ENCODE data around the gene GPC4.
"Not testable (repeated sequence)": the region's sequence is repeated elsewhere in the genome, so short reads cannot be mapped to it uniquely, and the experiment has no call there.

GPC4 gene

DNA sequence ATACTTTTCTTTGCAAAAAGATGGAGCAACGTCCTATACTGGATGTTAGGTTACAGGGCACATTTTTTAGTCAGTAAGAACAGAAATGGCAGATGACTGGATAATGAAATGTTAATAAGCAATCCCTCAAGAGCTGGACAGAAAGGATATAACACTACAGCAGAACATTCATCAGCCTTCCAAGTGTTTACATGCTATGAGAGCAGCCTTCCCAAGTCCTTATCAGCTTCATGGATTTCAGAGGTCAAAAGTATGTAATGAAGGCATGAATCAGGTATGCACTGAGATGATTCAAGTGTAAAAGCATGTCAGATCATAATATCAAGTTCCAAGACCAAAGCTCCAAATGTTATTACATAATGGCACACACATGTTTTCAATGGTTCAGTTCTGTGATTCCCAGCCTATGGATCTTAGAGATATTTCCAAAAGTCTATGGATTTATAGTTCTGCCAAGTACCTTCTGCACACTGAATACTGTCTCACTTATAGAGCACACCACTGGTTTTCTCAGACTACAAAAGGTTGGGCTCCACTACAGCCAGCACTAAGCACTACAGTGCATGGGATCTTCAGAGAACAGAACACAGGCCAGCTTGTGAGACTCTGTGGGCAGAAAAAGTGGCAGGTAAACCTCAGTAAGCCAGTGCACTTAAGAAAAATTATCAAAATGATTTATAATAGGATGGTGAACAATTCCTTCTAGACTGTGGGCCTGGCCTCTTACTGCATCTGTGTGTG lies 49.2 kb downstream of the GPC4 start:
- no peak for DNase-seq (ENCODE audit: low spot score)

DNA sequence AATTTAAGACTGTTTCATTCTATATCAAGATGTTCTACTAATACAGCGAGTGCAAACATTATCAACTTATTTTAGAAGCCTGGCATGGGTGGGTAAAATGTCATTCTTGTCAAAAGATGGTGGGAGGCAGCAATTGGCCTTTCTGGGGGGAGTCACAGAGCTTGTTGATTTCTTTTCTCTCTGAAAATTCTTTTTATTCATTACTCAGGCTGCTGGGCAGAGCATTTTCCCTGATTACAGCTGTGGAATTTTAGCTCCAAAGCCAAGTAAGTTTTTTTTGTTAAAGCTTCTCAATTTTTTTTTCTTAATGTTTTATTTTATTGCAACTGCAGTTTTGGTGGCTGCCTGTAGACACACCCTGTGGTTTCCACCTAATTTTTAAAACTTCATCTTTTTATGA lies 50.4 kb downstream of the GPC4 start:
- no peak for DNase-seq (ENCODE audit: low spot score)

DNA sequence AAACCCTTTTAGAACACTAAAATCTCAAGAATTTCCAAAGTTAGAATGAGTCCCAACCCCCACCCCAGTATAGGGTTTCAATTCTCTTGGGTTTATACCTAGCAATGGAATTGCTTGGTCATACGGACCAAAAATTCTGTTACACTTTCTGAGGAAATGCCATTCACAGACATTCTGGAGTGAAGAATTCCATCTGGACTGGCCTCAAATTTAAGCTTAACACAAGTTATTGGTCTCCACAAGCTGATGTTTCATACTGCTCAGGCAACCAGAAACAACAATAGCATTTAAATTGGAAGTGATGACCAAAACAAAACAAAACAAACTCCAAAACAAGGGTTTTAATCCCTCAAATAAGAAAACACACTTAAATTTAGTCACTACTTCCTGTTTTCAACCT lies 51.1 kb downstream of the GPC4 start:
- no peak for DNase-seq (ENCODE audit: low spot score)

DNA sequence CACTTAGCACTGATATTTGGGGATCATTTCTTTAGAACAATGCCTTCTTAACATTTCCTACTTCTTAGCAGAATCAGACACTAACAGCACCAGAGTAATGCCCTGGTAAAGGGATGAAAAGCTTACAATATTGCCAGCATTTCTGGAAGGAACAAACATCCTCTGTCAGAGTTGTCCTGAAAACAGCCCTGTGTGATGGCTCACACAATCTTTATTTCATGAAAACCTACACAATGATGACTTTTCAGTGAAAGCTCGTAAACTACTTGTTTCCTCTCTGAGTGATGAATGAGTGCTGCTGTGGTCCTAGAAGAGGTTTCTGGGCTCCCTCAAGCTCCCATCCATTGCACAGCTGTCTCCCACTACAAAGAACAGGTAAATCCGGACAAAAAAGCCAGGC lies 52.8 kb downstream of the GPC4 start:
- no peak for DNase-seq (ENCODE audit: low spot score)

DNA sequence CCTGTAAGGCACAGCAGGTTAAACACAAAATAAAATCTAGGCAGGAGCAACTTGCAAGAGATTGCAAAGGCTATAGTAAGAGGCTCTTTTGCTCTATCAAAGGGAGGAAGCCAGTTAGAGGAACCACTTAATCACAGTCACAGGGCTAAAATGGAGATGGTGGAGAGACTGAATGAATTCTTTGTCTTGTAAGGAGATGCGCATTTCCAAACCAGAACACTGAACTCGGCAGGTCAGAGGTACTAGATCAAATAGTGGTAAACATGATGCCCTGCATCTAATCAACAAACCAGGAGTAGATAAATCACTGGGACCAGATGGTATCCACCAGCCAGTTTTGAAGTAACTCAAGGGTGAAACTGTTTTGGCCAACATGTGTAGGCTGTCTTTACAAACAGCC lies 55.8 kb downstream of the GPC4 start:
- no peak for DNase-seq (ENCODE audit: low spot score)

DNA sequence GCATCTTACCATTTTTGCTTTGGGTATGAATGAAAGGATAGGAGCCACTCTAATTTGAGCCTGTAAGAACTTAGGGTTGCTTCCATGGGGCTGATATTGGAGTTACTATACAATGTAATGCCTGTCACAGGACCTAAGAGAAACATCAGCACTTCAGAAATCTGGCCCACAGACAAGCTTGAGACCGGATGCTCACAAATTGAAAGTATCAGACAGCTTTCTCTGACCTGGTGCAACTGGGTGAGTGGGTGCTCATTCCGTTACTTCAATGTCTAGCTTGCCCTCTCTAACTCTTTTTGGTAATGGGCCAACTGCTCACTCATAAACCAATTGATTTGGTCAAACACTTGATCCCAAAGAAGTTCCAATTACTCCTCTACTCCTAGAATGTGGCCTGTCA lies 62.1 kb downstream of the GPC4 start:
- no peak for DNase-seq (ENCODE audit: low spot score)

DNA sequence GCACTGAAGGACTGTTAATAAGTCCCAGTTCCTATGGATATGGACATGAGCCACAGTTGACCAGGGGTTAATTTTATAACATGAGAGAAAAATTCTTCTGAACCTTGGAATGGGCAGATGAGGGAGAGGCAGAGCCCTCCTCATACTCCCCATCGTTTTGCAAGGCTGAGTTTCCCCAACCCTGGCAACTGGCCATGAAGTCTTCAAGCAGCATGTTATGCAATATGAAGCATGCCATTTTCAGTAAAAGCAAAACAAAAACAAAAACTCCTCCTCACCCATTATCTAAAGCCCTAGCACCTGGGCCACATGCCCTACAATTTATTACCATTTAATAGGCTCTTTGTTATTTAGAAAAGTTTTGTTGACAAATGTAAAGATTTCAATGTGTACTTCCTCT lies 64.5 kb downstream of the GPC4 start:
- DNase-seq (ENCODE audit: low spot score): no peak

DNA sequence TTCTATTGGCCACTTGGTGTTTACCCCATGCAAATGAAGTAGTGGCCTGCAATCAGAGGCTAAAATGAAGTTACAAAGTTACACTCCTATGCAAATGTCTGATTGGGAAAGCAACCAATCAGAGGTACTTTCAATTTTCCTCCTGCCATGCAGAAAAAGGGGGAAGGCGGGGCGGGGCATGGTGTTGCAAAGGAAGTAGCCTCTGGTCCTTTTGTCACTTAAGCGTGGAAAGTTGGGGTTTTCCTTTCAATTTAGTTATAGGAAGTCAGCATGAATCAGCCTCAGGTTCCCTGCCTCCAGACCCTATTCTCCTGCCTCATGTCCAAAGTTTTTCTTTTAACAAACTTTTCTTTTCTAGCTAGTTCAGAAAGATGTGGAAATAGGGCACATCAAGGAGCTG lies 69.3 kb downstream of the GPC4 start:
- DNase-seq (ENCODE audit: low spot score): no peak

DNA sequence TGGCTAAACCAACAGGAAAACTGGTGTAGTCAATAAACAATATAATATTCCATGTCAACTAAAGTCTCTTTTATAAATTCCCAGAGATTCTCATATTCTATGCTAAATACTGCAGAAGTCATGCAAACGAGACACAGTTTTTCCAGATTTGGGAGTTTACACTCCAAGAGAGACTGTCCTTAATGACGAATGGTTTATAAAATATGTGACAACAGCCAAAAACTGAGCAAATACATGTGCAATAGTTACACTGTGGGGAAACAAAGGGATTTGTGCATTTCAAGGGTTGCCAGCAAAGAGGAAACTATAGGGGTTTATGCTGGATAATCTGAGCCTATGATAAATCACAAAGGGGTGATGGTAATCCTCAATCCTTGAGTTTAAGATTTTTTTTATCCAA lies 75.7 kb downstream of the GPC4 start:
- DNase-seq (ENCODE audit: low spot score): no peak

DNA sequence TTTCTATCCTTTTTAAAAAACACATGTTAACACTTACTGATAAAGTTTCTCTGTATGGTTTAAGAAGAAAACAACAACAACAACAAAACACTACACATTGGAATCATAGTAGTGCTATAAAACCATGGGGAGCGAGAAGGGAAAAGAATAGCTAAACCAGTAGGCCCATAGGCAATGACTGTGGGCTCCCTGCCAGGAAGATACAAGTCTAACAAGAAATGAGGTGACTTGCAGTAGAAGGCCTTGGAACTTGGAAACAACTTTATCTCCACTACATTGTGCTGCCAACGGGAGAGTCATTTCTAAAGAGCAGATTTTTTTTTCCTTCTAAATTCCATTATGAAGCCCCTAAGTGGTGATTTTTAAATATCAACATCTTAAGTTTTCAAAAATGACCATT lies 78.0 kb downstream of the GPC4 start:
- no peak for DNase-seq (ENCODE audit: low spot score)

DNA sequence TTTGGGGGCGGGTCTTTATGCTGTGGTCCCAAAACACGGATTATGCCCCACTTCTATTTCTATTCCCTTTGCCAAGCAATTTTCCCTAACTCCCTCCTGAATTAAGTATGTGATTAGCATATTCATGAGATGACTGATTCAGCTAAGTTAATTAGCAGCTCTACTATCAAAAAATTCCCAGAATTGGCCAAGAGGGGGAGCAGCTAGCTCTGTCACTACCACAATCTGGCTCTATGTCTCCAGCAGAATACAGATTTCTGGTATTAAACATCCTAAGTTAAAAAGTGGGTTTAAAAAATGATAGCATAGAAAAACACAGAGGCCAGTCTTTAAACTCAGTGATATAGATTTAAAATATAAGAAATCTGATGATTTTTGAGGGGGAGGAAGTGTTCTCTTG lies 80.3 kb downstream of the GPC4 start:
- DNase-seq (ENCODE audit: low spot score): peak; percentile 7

DNA sequence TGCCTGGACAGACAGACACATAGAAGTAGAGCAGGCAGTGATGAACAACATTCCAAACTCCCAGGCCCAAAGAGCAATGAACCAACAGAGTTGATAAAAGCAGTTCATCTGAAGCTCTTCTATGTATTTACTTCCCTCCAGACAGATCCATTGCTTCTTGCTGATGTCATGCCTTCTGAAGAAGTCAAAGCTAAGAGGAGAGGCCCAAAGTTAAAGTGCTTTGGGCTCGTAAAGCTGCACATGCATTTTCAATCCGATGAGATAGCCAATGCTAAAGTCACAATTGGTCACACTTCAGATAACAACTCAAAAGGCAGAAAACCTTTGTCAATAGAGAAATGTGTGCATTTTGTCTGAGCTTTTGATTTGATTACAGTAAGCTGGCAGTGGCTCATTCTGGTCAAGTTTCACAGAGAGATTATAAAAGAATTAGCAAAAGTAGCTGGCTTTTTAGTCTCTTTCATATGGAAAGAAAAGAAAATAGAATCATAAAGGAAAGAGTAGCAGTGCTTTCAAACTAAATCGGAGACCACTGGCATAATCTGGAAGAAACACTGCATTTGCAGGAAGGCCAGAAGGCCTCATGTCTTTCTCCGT lies 82.0 kb downstream of the GPC4 start:
- no peak for DNase-seq (ENCODE audit: low spot score)

DNA sequence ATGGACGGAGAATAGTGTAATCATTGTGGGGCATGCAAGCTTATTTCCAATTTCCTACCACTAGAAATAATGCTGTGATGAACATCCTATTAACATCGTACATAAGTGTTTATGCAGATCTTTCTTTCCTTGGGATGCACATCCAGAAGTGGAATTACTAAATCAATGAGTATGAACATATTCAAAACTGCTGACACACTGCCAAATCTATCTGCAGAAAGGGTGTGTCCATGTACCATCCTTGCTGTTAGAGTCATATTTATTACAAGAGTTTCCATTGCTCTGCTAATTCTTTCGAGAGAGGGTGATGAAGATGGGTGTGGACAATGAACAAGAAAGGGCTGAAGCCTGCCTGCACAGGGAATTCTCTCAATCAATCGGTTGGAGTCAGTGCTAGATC lies 82.6 kb downstream of the GPC4 start:
- DNase-seq (ENCODE audit: low spot score): no peak

DNA sequence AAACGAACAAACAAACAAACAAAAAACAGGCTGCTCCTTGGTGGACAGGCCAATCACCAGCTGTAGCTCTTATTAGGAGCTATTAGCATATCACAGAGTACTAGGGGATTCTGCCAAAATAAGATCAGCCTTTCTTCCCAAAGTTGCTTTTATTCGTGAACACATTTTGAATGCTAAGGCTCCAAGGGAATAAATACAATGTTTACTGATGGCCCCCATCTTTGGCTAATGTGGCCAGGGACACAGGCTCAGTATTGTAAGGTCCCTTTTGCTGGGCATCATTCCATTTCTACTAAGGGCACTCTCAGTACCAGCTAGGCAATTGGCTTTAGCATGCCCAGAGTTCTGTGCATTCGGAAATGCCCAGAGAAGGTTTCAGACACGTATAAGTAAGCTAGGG lies 84.3 kb downstream of the GPC4 start:
- DNase-seq (ENCODE audit: low spot score): no peak

DNA sequence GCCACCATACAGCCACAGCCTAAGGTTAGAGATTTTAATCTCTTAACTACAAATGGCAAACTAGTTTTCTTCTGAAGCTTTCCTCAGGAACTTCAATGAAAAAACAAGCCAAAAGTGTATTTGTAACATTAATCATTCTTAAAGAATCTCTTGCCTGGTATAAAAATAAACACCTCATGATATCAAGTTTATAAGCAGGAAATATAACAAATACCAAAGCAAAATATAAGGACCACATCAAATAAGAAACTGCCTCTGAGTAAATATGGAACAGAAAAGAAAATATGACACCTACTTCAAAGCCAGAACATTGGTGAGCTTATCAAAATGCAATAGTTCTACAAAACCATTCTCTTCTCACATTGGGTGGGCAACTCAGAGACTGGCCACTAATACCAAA lies 89.9 kb downstream of the GPC4 start:
- no peak for DNase-seq (ENCODE audit: low spot score)

DNA sequence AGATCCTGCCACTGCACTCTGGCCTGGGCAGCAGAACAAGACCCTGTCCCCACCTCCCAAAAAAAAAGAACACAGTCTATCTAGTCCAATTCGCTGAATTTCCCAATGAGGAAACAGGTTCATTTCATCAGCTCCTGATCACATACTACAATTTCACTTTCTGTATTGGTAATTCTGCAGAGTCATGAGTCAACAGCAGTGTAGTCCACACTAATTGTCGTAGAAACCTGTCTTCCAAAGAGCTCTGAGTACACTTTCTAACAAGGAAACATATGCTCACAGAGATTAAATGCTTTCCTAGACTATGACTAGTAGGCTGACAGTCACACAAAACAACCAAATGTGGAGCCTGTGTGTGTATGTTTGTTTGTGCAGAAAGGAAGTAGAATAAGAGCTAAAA lies 91.9 kb downstream of the GPC4 start:
- no peak for DNase-seq (ENCODE audit: low spot score)

DNA sequence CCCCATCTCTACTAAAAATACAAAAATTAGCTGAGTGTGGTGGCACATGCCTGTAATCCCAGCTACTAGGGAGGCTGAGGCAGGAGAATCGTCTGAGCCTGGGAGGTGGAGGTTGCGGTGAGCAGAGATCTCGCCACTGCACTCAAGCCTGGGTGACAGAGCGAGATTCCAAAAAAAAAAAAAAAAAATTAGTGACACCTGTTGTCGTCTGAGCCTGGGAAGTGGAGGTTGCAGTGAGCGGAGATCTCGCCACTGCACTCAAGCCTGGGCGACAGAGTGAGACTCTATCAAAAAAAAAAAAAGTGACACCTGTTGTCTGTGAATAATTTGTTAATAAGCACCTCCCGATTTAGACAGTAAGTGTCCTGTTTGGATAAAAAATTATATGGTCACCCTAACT lies 93.0 kb downstream of the GPC4 start:
- not testable (repeated sequence) for DNase-seq (ENCODE audit: low spot score)

DNA sequence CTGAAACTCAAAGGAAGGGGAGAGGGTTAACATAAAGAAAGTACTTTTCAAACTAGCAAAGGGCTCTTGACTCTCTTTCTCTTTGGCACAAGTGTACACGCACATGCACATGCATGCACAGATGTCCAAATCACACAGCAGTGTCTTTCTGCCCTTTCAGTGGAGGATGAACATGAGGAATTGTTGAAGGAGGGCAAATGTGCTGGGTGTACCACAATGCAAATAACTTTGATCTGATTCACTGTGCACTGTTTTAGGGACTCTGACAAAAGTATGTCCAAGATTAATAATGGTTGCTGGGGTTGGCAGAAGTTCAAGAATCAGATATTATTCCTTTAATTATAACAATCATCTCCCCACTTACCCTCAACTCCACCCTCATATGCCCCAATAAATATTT lies 93.8 kb downstream of the GPC4 start:
- no peak for DNase-seq (ENCODE audit: low spot score)

DNA sequence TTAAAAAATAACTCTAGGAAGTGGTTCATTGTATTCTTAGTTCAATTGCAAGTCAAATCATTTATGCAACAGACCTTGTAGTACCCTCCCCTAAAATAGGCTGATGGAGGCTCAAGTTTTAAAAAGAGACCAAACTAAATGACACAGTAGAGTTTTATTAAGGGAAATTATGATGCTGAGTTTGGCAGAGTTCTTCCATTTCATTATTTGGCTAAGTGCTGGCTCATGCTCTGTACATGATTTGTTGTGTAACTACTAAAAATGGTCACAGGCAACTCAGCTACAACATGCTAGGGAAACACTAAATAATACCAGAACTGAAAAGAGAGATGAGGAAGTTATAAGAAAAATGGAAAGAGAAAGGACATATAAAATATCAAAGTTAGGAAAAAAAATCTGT lies 101.0 kb downstream of the GPC4 start:
- no peak for DNase-seq (ENCODE audit: low spot score)

DNA sequence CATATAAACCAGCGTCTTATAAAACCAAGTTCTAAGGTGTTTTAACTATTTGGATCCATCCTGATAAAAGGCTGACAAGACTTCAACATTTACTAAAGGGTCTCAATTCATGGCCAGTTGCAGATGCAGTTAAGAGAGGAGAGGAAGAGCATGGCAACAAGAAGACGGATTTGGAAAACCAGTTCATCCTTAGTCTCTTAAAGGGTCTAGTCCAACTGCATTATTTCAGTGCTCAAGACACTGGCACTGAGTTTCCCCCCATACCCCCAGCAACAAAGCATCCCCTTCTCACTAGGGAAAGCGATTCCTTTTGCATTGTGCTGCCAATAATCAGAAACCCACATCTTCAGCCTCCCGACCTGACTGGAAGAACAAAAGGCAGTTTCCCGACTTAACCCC lies 106.8 kb downstream of the GPC4 start:
- DNase-seq (ENCODE audit: low spot score): no peak

DNA sequence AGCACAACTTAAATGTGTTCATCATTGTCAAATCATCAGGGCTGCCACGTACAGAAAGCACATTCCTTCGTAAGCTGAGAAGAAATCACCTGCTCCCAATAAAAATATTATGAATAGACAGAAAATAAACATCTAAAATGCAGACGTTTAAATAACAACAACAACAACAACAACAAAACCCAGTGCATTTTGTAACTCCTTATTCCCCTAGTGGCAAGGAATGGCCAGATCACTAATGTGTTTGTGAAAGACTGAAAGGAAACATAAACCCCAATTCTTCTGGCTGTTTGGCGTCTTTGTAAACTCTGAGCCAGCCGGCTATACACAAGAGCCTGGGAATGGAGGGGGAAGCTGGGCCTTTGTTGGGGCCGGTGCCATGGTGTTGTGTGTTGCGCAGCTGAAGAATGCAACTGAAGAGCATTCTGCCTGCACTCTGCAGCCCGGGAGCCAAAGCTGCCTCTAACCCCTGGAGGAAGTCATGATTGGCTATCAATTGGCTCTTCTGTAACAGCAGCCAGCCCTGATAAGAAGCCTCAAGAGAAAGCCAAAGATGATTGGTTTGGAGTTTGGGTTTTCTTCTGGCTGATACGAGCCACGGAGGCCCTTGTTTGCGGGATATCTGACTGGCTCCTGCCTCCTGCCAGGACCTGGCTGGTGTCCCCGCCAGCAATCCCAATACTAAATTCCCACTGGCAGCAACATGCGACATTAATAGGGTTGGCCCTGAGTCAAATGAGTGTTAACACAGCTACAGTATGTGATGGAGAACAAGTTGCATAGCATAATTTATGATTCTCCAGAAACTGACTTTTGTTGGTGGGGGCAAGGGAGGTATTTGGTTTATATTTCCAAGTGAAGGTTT lies 107.4 kb downstream of the GPC4 start:
- DNase-seq (ENCODE audit: low spot score): no peak

DNA sequence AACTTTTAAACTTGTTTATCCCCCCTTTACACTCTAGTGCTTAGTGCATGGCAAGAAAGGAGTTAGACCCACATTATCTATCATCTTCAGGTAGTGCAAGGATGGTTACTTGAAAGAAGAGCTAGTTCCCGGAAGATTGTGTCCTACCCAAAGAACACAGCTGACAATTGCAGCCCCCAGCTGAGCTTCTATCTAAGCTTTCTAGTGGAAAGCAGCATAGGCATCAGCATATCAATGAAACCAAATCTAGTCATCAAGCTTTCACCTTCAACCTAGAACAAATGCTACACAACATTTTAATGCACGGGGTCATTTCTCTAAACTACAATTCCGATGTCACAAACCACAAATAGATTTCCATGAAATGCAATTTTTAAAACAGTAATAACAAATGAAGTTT lies 108.2 kb downstream of the GPC4 start:
- DNase-seq (ENCODE audit: low spot score): no peak

DNA sequence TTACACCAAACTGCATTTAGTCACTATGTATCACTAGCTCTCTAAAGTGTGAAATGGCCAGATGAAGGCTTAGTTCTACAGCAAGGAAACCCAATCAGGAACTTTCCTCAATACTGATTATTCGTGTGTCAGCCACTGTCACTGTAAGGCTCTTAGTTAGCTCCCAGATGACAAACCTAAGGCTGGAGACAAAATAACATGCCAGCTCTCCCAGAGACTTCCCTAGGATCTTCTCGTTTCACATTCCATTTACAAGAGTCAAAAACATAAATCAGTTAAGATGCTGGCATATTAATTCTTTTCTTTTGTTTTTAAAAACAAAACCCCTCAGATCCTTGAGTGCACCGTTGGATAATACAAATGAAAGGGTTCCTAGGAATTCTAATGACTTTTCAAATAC lies 109.0 kb downstream of the GPC4 start:
- no peak for DNase-seq (ENCODE audit: low spot score)

Data from hepatic stellate cell (primary cell).